ENCODE results near the gene ZMYND12.
A peak's percentile ranks its signal among the peaks of the same experiment; 100 is the strongest.

The ZMYND12 gene

GRCh38 chr1:42385283-42385682 is 70.5 kb downstream of the ZMYND12 start:
- DNase-seq, result no peak

DNA sequence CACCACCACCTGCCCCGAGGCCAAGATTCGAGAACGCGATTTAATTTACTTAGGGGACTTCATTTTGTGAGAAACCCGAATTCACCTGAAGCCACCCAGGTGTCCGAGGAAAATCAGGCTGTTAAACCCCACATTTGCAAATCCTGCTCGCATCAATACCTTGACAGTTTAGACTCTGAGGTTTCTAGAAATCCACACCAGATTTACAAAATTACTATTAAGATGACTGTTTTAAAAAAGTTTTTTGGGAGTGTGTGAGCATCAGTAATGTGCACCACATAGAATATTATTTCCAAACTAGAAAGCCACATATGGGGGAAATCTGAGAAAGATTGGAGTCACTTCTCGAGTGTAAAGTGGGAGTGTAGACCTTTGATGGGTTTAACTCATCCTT is 74.5 kb downstream of the ZMYND12 start:
- DNase-seq, result no peak

GRCh38 chr1:42380586-42381279 is 75.1 kb downstream of the ZMYND12 start, which contains the start of gene RIMKLA:
RIMKLA (plus strand) TSS chr1:42380792; CDS start chr1:42380935, 143 bp downstream.
- DNase-seq, result peak; percentile 52

Measured in activated CD8-positive, alpha-beta memory T cell treated with anti-CD3 and anti-CD28 coated beads, Interleukin-2, amount 50 U/mL, for 4 hours (primary cell).